ENCODE data around the gene CDK13.

CDK13 gene

GRCh38 chr7:40008223-40008815 lies 58.3 kb downstream of the CDK13 start:
- peak; percentile 26 to 32 for DNase-seq (ENCODE audit: low read depth in 2 of 2)

- no peak for DNase-seq (ENCODE audit: low read depth in 2 of 2)
These were observed 59.2 kb downstream of the CDK13 start for GRCh38 chr7:40009301-40009700.

GRCh38 chr7:40014376-40014775 lies 64.3 kb downstream of the CDK13 start:
- no peak for DNase-seq (ENCODE audit: low read depth in 2 of 2)

- peak in 1 of 2 experiments; percentile 14 for DNase-seq (ENCODE audit: low read depth in 2 of 2)
These were observed 65.8 kb downstream of the CDK13 start for GRCh38 chr7:40015790-40016296.

GRCh38 chr7:40019558-40019957 lies 69.5 kb downstream of the CDK13 start:
- DNase-seq (ENCODE audit: low read depth in 2 of 2), result no peak

GRCh38 chr7:40024048-40024447 lies 74.0 kb downstream of the CDK13 start:
- no peak for DNase-seq (ENCODE audit: low read depth in 2 of 2)

GRCh38 chr7:40024841-40025240 lies 74.8 kb downstream of the CDK13 start:
- DNase-seq (ENCODE audit: low read depth in 2 of 2), result no peak

GRCh38 chr7:40027545-40027944 lies 77.5 kb downstream of the CDK13 start:
- DNase-seq (ENCODE audit: low read depth in 2 of 2), result no peak

GRCh38 chr7:40033826-40034225 lies 83.8 kb downstream of the CDK13 start:
- no peak for DNase-seq (ENCODE audit: low read depth in 2 of 2)

- no peak for DNase-seq (ENCODE audit: low read depth in 2 of 2)
These were observed 91.4 kb downstream of the CDK13 start for GRCh38 chr7:40041456-40041855.

GRCh38 chr7:40043164-40043563 lies 93.1 kb downstream of the CDK13 start:
- no peak for DNase-seq (ENCODE audit: low read depth in 2 of 2)

GRCh38 chr7:40047661-40048060 lies 97.6 kb downstream of the CDK13 start:
- no peak for DNase-seq (ENCODE audit: low read depth in 2 of 2)

- peak in 1 of 2 experiments; percentile 3 for DNase-seq (ENCODE audit: low read depth in 2 of 2)
These were observed 107.2 kb downstream of the CDK13 start for GRCh38 chr7:40057292-40057691.

- DNase-seq (ENCODE audit: low read depth in 2 of 2), result no peak
These were observed 108.0 kb downstream of the CDK13 start for GRCh38 chr7:40058026-40058425.

GRCh38 chr7:40058636-40059035 lies 108.6 kb downstream of the CDK13 start:
- no peak for DNase-seq (ENCODE audit: low read depth in 2 of 2)

GRCh38 chr7:40059057-40059456 lies 109.0 kb downstream of the CDK13 start:
- no peak for DNase-seq (ENCODE audit: low read depth in 2 of 2)

- no peak for DNase-seq (ENCODE audit: low read depth in 2 of 2)
These were observed 122.2 kb downstream of the CDK13 start for GRCh38 chr7:40072268-40072667.

- no peak for DNase-seq (ENCODE audit: low read depth in 2 of 2)
These were observed 123.2 kb downstream of the CDK13 start for GRCh38 chr7:40073239-40073638.

- no peak for DNase-seq (ENCODE audit: low read depth in 2 of 2)
These were observed 127.8 kb downstream of the CDK13 start for GRCh38 chr7:40077849-40078248.

- DNase-seq (ENCODE audit: low read depth in 2 of 2), result no peak
These were observed 142.1 kb downstream of the CDK13 start for GRCh38 chr7:40092182-40092581.

- DNase-seq (ENCODE audit: low read depth in 2 of 2), result no peak
These were observed 143.7 kb downstream of the CDK13 start for GRCh38 chr7:40093631-40094350.

- DNase-seq (ENCODE audit: low read depth in 2 of 2), result no peak
These were observed 145.2 kb downstream of the CDK13 start for GRCh38 chr7:40095230-40095629.

GRCh38 chr7:40095695-40096327 lies 145.8 kb downstream of the CDK13 start:
- no peak for DNase-seq (ENCODE audit: low read depth in 2 of 2)

Measured in fibroblast of skin of left quadriceps (primary cell).